BE2C (cell line): ENCODE results near the gene TBC1D9.

ENCODE experiments used
- DNase-seq: peaks from one replicate; pipeline ENCODE4 v3.0.0-alpha.2; 2020
- H3K27me3 ChIP-seq: fragments of 250-450 bp; sonication (Bioruptor Pico); 2 replicates; pipeline ENCODE4 v1.5.1; 2020; ENCODE audit warnings: mild to moderate bottlenecking
- H3K36me3 ChIP-seq: fragments of 250-450 bp; sonication (Bioruptor Pico); 2 replicates; pipeline ENCODE4 v1.5.1; 2020; ENCODE audit warnings: mild to moderate bottlenecking
- H3K4me1 ChIP-seq: fragments of 250-450 bp; sonication (Bioruptor Pico); 2 replicates; pipeline ENCODE4 v1.5.1; 2020
- H3K4me3 ChIP-seq: 2 replicates; pipeline ENCODE4 v1.5.1; 2011; ENCODE audit warnings: low read depth, low read length
- H3K9me3 ChIP-seq: fragments of 250-450 bp; sonication (Bioruptor Pico); 2 replicates; pipeline ENCODE4 v1.5.1; 2020
- TF ChIP-seq, protein P1 (sequence below): IDR thresholded peaks from 2 replicates; pipeline ENCODE4 v1.5.1; 2012; ENCODE audit warnings: mild to moderate bottlenecking, low read depth, low read length

Gene TBC1D9

DNA sequence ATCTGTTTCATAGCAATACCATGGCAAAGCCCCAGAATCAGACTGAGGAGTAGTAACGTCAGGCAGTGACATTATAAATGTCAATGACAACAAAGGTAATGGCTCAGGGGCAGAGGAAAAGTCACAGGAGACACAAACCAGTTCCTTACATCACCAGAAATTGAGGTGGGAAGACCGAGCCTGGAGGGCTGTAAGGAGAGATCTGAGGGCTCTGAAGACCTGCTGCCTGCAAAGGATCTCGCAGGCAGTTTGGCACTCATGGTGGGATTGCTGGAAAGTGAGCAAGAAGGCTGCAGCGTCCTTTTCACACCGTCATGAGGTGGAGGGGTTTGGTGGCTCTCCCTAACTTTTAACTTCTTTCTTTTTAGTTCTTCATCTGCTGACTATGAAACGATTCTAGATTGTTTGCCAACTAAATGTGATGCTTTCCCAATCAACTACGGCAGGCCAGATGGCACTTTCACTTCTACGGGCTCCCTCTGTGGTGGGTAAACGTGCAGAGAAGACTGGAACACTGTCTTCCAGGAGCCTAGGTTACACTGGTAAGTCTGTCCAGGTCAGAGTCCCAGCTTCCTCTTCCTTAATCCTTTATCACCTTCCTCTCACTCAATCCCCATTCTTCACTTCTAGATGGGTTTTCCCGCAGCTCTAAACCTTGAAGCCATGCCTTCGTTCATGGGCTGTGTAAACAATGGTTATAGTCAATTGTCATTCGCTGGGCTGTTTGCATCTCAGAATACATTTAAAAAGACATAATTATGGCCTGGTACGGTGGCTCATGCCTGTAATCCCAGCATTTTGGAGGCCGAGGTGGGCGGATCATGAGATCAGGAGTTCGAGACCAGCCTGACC is 58.2 kb downstream of the TBC1D9 start:
- no peak overlapping the region for H3K4me3 ChIP-seq
- H3K4me1 ChIP-seq, result peaks cover 5% of the 10 kb centered on the region; the same call in 1 of the 2 replicates
- TF ChIP-seq, protein P1, sequence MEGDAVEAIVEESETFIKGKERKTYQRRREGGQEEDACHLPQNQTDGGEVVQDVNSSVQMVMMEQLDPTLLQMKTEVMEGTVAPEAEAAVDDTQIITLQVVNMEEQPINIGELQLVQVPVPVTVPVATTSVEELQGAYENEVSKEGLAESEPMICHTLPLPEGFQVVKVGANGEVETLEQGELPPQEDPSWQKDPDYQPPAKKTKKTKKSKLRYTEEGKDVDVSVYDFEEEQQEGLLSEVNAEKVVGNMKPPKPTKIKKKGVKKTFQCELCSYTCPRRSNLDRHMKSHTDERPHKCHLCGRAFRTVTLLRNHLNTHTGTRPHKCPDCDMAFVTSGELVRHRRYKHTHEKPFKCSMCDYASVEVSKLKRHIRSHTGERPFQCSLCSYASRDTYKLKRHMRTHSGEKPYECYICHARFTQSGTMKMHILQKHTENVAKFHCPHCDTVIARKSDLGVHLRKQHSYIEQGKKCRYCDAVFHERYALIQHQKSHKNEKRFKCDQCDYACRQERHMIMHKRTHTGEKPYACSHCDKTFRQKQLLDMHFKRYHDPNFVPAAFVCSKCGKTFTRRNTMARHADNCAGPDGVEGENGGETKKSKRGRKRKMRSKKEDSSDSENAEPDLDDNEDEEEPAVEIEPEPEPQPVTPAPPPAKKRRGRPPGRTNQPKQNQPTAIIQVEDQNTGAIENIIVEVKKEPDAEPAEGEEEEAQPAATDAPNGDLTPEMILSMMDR, result no peak
- H3K9me3 ChIP-seq, result no peaks in the 10 kb centered on the region
- H3K36me3 ChIP-seq, result peaks cover 9% of the 10 kb centered on the region
- H3K27me3 ChIP-seq, result no peaks in the 10 kb centered on the region
- no peak for DNase-seq

DNA sequence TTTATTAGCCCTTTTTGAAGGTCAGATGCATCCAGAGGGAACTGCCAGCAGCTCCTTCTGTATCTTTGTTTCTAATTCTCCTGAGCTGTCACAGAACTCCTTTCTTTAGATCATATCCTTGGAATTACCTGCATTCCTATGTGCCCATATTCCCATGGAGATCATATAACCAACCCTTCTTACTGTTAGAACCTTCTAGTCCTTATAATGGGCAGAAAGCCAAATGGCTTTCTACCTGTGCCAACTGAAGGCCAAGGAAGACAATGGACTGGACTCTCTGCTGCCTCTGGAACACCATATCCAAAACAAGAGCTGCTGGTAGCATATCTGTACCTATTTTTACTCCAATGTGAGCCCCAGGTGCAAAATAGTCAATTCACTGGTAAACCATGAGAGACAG is 60.7 kb downstream of the TBC1D9 start:
- Histone ChIP-seq H3K9me3 (no peaks in the 10 kb centered on the region), H3K4me1 (peaks cover 5% of the 10 kb centered on the region), H3K27me3 (no peaks in the 10 kb centered on the region), H3K36me3 (peaks cover 2% of the 10 kb centered on the region), H3K4me3 (no peak overlapping the region)
- TF ChIP-seq, protein P1, result no peak
- no peak for DNase-seq

DNA sequence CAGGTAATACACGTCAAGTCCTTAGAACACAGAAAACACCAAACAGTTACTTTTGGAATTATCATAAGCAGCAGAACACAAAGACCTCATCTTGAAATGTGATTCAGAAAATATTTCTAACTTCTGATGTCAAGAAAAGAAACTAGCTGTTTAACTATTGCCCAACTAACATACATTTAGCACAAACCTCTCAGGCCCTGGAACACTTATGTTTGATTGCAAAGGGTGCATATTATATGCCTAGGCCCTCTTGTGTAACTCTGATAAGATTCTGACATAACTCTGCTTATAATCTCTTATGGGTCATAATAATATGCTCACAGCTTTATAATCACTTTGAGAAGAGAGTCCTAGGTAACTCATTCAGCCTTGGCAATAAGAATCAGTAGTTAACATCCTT is 62.6 kb downstream of the TBC1D9 start:
- Histone ChIP-seq H3K4me1 (peaks cover 13% of the 10 kb centered on the region), H3K27me3 (no peaks in the 10 kb centered on the region), H3K9me3 (no peaks in the 10 kb centered on the region), H3K36me3 (no peaks in the 10 kb centered on the region; the same call in 1 of the 2 replicates), H3K4me3 (no peak overlapping the region)
- TF ChIP-seq, protein P1, result no peak
- no peak for DNase-seq

DNA sequence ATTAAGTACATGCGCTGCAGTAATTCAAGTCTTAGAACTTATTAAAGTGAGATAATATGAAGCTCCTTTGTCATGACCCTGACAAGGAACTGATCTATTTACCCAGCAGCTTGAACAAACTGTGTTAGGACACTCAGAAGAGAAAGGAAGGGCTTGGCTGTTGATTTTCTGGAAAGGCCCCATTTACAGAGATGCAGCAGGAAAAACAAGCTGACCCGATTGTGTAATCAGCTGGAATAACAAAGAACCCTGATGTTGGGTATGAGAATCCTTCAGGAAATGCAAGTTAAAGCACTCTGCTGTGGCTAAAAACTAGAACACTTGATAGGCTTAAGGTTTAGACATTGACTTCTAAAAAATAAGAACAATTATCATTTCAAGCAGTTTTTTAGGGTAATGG is 64.8 kb downstream of the TBC1D9 start:
- Histone ChIP-seq H3K27me3 (no peaks in the 10 kb centered on the region), H3K9me3 (no peaks in the 10 kb centered on the region), H3K36me3 (no peaks in the 10 kb centered on the region), H3K4me1 (peaks cover 26% of the 10 kb centered on the region), H3K4me3 (no peak overlapping the region)
- TF ChIP-seq, protein P1, result no peak
- DNase-seq, result no peak

DNA sequence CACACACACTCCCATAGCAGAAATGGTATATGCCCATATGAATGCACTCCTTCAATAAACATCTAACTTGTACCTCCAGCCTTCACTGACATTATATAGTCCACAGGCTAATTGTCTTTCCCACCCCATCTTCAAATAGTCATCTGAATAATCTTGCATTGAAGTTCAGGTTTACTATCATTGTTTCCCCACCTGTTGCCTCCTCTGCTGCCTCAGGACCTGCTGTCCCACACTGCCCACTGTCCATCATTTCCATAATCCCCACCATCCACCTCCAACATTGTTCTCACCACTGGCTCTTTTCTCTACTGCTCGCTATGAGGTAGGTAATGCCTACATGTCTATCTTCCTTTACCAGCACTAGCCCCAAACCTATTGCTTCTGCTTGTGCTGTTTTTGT is 66.1 kb downstream of the TBC1D9 start:
- H3K4me3 ChIP-seq, result no peak overlapping the region
- H3K9me3 ChIP-seq, result no peaks in the 10 kb centered on the region
- H3K27me3 ChIP-seq, result no peaks in the 10 kb centered on the region
- peaks cover 8% of the 10 kb centered on the region; the same call in 1 of the 2 replicates for H3K36me3 ChIP-seq
- peaks cover 26% of the 10 kb centered on the region for H3K4me1 ChIP-seq
- DNase-seq, result no peak
- TF ChIP-seq, protein P1, result no peak

DNA sequence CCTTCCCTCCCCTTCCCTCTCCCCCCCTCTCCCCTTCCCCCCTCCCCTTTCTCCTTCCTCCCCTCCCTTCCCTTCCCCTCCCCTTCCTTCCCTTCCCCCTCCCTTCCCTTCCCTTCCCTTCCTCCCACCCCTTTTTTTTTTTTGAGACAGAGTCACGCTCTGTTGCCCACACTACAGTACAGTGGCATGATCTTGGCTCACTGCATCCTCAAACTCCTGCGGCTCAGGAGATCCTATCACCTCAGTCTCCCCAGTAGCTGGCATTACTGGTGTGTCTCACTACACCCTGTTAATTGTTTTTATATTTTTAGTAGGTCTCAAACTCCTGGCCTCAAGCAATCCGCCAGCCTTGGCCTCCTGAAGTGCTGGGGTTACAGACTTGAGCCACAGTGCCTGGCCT is 66.6 kb downstream of the TBC1D9 start:
- TF ChIP-seq, protein P1, result no peak

More for the DNA sequence above, 66.6 kb downstream of the TBC1D9 start:
- DNase-seq, result peak; percentile 36
- Histone ChIP-seq H3K9me3 (no peaks in the 10 kb centered on the region), H3K4me1 (peaks cover 26% of the 10 kb centered on the region), H3K4me3 (no peak overlapping the region), H3K36me3 (peaks cover 11% of the 10 kb centered on the region; the same call in 1 of the 2 replicates), H3K27me3 (no peaks in the 10 kb centered on the region)
